Central memory CD4-positive, alpha-beta T cell (primary cell): ENCODE results near the gene CISD3.
A peak's percentile ranks its signal among the peaks of the same experiment; 100 is the strongest.

Source experiments
- DNase-seq: peaks from one replicate; pipeline ENCODE4 v3.0.0; 2022

CISD3 gene

GRCh38 chr17:38745545-38745944 lies 15.4 kb downstream of the CISD3 start:
- DNase-seq: no peak

DNA sequence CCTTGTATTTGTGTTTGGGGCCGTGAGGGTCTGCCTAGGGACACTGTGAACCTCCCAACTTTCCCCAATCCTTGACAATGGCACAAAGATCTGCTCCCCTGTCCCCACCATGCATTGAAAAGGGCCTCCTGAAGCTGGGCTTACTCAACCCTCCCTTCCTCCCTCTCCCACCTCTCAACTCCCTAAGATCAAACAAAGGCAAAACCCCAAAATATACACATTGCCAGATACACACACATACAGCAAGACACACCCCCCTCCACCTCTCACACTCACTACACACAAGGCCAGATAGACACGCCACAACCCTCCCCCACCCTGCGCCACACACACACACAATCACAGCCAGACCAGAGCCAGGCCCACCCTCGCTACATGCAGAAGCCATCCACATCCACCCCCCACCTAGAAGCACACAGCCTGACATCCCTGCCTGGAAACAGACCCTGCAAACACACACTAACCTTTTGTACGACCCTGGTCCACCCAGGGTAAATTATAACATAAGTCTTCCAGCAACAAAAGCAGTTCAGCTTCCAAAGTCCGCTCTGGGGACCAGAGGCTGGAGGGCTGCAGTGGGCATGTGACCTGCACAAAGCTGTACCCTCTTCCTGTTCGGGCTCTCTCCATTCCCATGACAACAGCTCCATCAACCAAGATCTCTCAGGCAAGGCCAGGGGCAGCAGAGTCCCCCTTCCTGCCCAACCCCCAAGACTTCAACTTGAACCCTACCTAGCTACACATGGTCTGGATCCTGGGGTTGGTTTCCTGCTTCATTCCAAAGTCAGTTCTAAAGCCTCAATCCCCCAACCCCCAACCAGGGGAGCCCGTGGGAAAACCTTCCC lies 16.1 kb downstream of the CISD3 start:
- no peak for DNase-seq

DNA sequence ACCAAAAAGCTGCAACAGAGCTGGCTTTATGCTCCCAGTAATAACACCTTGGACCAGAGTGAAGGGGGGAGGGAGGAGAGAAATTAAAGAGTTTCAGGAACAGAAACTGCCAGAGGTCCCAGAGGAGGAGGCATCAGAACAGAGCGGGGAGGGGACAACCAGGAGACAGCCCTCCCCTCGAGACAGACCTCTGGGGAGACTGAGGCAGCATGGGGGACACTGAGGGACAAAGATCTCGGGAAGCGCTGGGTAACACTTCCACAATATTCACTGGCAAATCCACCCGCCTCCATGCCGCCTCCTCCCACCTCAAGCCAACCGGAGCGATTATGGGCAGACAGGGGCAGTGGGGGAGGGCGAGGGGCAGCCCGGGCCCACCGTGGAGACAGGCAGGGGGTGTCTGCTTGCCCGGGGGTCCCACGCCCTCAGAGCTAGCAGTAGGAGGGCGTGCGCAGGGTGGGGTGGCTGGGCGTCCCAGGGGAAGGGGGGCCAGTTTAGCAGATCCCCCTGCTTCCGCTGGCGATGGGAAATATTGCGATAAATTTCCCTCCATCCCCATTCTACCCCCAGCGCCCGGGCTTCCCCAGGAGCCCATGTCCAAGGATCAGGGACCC lies 16.8 kb downstream of the CISD3 start:
- no peak for DNase-seq

DNA sequence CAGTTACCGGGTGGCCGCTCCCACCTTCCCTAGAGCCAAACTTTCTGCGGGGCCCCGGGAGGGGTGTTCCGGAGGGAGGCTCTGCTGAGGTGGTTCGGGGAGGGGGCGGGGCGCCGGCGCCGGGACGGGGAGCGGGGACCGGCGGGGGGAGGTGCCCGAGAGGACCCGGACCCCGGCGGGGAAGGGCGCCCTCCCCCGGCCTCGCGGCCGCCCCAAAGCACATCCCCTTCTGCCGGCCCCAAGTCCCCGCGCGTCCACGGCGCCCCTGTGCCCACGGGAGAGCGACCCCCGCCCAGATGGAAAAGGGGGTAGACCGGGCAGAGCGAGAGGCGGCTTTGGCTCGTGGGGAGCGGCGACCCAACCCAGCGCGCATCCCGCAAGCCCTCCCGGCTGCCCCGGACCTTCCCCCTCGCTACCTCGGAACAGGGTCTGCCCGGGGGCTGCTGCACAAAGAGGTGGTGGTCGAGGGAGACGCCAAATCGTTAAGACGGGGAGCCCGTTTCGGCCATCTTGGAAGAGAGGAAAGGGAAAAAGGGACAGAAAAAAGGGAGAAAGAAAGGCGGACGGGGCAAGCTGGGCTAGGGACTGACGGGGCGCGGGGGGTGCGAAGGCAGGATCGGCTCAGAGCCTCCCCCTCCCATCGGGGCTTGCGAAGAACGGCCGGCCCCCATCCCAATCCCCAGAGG lies 17.5 kb downstream of the CISD3 start:
- no peak for DNase-seq

DNA sequence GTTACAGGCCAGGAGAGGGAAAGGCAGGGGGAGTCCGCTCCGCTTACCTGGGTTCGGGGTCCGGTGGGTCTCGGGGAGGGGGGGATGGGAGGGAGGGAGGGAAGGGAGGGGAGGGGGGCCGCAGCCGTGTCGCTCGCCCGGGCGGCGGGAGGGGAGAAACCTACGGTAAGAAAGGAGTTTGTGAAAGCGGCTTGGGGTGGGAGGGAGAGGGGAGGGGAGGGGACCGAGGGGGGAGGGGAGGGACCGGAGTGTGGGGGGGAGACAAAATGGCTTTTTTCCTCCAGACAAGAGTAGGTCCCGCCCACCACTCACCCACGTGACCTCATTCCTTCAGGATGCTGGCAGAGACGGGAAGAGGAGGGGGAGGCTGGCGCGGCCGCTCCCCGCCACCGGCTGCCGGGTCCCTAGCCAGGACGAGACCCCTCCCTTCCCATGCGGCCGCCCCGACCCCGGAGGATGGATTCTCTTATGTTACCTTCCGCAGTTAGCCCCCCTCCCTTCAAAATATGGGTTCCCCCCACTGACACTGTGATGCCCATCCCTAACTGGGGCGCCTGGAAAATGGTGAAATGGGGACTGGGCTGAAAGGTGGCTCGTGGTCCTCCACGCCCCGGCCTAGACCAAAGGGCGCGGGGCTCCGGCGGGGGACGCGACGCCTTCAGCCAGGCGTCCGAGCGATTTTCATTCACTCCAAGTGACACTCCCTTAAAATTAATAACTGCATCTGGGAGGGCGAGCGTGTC lies 18.2 kb downstream of the CISD3 start, which contains the start of gene PCGF2:
Gene PCGF2 (minus strand): TSS at position 188 of the 743 bp plus-strand sequence. CDS start 7,934 bp downstream, outside the sequence.
- no peak for DNase-seq

- DNase-seq: no peak
These were observed 18.7 kb downstream of the CISD3 start for GRCh38 chr17:38748892-38749222.

- DNase-seq: no peak
These were observed 19.3 kb downstream of the CISD3 start for GRCh38 chr17:38749223-38750043.

- no peak for DNase-seq
These were observed 19.8 kb downstream of the CISD3 start for GRCh38 chr17:38750044-38750311.

DNA sequence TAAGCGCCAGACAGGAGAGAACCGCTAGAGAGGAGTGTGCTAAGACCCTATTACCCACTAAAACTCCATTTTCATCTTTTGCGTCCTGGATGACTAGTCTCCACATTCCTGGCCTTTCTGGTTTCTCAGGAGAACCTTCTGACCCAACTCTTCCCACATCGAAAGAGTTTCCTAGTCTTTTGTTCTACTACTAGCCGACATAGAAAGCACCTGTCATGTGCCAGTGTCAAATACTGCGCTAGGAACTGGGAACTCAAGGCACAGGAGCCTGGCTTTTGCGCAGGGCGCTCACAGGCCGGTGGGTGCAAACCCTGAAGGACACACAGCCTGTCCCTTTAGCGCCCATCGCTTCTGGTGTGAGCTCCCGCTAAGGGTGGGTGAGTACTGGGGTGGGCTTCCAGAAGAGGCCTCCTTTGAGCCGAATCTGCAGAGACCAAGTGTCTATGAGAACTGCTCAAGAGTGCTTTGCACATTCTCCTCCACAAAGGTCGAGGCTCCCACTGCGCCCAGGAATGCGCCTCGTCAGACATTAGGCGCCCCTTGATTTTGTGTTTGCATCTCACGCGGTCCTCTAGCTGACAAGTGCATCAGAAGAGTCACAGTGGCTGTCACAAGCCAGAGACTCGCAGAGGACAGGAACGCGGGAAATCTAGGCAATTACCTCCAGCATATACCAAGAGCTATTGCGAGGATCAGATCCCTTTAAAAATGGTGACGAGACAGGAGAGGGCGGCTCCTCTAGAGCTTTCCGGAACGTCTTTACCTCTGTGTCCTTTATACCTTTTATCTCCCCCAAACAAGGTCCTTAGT lies 20.4 kb downstream of the CISD3 start:
- no peak for DNase-seq

GRCh38 chr17:38751144-38751807 lies 21.1 kb downstream of the CISD3 start:
- no peak for DNase-seq

- DNase-seq: peak; percentile 82
These were observed 21.7 kb downstream of the CISD3 start for GRCh38 chr17:38751808-38752307.

- peak; percentile 98 for DNase-seq
These were observed 22.3 kb downstream of the CISD3 start, which contains the start of gene PSMB3 for GRCh38 chr17:38752308-38753070. Gene PSMB3, plus strand, starts transcription at chr17:38752741. Its CDS starts 86 bp downstream, at chr17:38752827.

GRCh38 chr17:38753071-38753506 lies 22.9 kb downstream of the CISD3 start:
- no peak for DNase-seq

GRCh38 chr17:38761612-38762011 lies 31.5 kb downstream of the CISD3 start:
- no peak for DNase-seq

- DNase-seq: no peak
These were observed 32.1 kb downstream of the CISD3 start for GRCh38 chr17:38762231-38762630.

- DNase-seq: no peak
These were observed 36.2 kb downstream of the CISD3 start for GRCh38 chr17:38766341-38766740.

DNA sequence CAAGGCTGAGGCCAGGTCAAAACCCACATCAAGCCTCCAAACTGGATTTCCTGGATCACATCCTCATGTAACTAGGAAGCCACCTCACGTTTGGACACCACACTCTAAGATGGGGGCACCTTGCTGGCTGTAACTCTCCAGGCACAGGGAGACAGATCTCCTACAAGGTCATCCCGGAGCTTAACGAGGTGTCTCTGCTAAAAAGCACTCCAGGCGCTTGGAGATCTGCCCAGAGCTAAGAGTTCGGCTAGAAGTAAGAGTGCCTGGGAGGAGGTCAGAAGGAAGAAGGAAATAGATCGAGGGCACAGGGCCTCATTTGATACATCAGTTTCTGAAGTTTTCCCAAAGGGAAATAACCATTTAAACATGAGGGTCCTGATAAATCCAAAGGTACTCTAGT lies 38.3 kb downstream of the CISD3 start:
- DNase-seq: no peak

DNA sequence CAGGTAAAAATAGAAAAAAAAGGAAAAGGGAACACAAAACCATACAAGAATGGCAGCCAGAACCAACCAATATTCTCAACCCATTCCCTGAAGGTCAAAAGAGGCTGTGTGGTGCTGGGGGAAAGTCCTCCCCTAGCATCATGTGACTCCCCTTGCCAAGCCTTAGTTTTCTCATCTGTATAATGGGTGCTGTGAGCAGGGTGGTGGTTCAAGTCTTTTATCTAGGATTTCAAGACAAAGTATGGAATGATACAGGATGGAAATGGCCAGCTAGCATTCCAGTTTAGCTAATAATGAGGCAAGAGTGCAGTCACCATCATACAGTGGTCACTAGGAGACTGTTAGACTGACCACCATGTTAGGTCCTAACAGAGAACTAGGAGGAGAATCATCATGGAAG lies 43.1 kb downstream of the CISD3 start:
- no peak for DNase-seq

- DNase-seq: no peak
These were observed 47.6 kb downstream of the CISD3 start for GRCh38 chr17:38777641-38778250.
